Loucy (cell line): ENCODE measurements around the gene ARHGEF39.

Experiments
- H2AFZ ChIP-seq: fragments of 200-600 bp; sonication (generic); 2 replicates; pipeline ENCODE4 v1.6.0; 2016; ENCODE audit warnings: antibody characterized with exemption, mild to moderate bottlenecking, low read length, moderate library complexity
- H3F3A ChIP-seq: fragments of 200-600 bp; 2 replicates; pipeline ENCODE4 v1.6.0; 2016; ENCODE audit warnings: antibody characterized with exemption, low read depth, mild to moderate bottlenecking
- H3K27me3 ChIP-seq: fragments of 200-600 bp; sonication (generic); 2 replicates; pipeline ENCODE4 v1.6.1; 2014; ENCODE audit warnings: low read length, mild to moderate bottlenecking; ENCODE audit not compliant: insufficient read depth, poor library complexity, severe bottlenecking
- H3K36me3 ChIP-seq: fragments of 200-600 bp; sonication (generic); 2 replicates; pipeline ENCODE4 v1.6.1; 2016; ENCODE audit warnings: low read length; ENCODE audit not compliant: insufficient read depth
- H3K4me1 ChIP-seq: fragments of 200-600 bp; sonication (generic); 2 replicates; pipeline ENCODE4 v1.5.1; 2014; ENCODE audit warnings: low read length, mild to moderate bottlenecking; ENCODE audit not compliant: insufficient read depth, poor library complexity, severe bottlenecking
- H3K4me2 ChIP-seq: fragments of 200-600 bp; sonication (generic); 2 replicates; pipeline ENCODE4 v1.6.0; 2014; ENCODE audit warnings: antibody characterized with exemption, low read length, low read depth, mild to moderate bottlenecking; ENCODE audit not compliant: poor library complexity, severe bottlenecking
- H3K4me3 ChIP-seq: fragments of 200-600 bp; sonication (generic); 2 replicates; pipeline ENCODE4 v1.5.1; 2014; ENCODE audit warnings: low read length, mild to moderate bottlenecking, mixed read lengths; ENCODE audit not compliant: poor library complexity, severe bottlenecking
- H3K79me2 ChIP-seq: fragments of 200-600 bp; sonication (generic); 2 replicates; pipeline ENCODE4 v1.6.1; 2014; ENCODE audit warnings: low read length; ENCODE audit not compliant: insufficient read depth
- H3K9ac ChIP-seq: fragments of 200-600 bp; sonication (generic); 2 replicates; pipeline ENCODE4 v1.6.0; 2014; ENCODE audit warnings: mild to moderate bottlenecking, low read depth, low read length, moderate library complexity; ENCODE audit not compliant: poor library complexity, severe bottlenecking
- H3K9me2 ChIP-seq: fragments of 200-600 bp; sonication (generic); replicated peaks from 2 replicates; pipeline ENCODE4 v1.6.1; 2016; ENCODE audit warnings: low read depth, low read length, mixed read lengths
- H3K9me3 ChIP-seq: fragments of 200-600 bp; sonication (generic); 2 replicates; pipeline ENCODE4 v1.6.1; 2014; ENCODE audit warnings: mild to moderate bottlenecking, antibody characterized with exemption, low read length, low read depth; ENCODE audit not compliant: insufficient read depth
- H4K20me1 ChIP-seq: fragments of 200-600 bp; sonication (generic); 2 replicates; pipeline ENCODE4 v1.6.0; 2014; ENCODE audit warnings: antibody characterized with exemption, low read length, mild to moderate bottlenecking; ENCODE audit not compliant: insufficient read depth, poor library complexity, severe bottlenecking
- CTCF ChIP-seq: fragments of 200-600 bp; sonication (generic); conservative IDR thresholded peaks from 2 replicates; pipeline ENCODE4 v1.5.1; 2014; ENCODE audit warnings: mild to moderate bottlenecking, antibody characterized with exemption, low read length
- EZH2phosphoT487 ChIP-seq: fragments of 200-600 bp; IDR thresholded peaks from 2 replicates; pipeline ENCODE4 v1.6.1; 2018; ENCODE audit warnings: antibody characterized with exemption, mild to moderate bottlenecking, moderate library complexity, borderline replicate concordance

ARHGEF39 gene

GRCh38 chr9:35690294-35690613, 25.3 kb upstream of the ARHGEF39 start:
- peaks cover 8% of the 10 kb centered on the region for H3K4me1 ChIP-seq
- H3K9ac ChIP-seq = peak overlapping the region; percentile 91
- H3K27me3 ChIP-seq = no peaks in the 10 kb centered on the region
- no peaks in the 10 kb centered on the region for H3F3A ChIP-seq
- peak overlapping the region; percentile 98; the same call in 1 of the 2 replicates for H2AFZ ChIP-seq
- TF ChIP-seq CTCF (no peak), EZH2phosphoT487 (no peak)
- no peaks in the 10 kb centered on the region for H4K20me1 ChIP-seq
- no peaks in the 10 kb centered on the region for H3K9me3 ChIP-seq
- H3K36me3 ChIP-seq = no peaks in the 10 kb centered on the region
- peak overlapping the region; percentile 63 for H3K4me2 ChIP-seq
- H3K9me2 ChIP-seq = no peaks in the 10 kb centered on the region
- H3K4me3 ChIP-seq = peak overlapping the region; percentile 88
- H3K79me2 ChIP-seq = no peaks in the 10 kb centered on the region

GRCh38 chr9:35689542-35690293, 24.7 kb upstream of the ARHGEF39 start, which contains the start of gene TPM2:
TSS of gene TPM2 (minus strand) at chr9:35689925. CDS start at chr9:35689817, 108 bp downstream.
- Histone ChIP-seq H3K36me3 (no peaks in the 10 kb centered on the region), H3K9me2 (no peaks in the 10 kb centered on the region), H3K9ac (peak within 1 kb of the TSS; percentile 91), H3K27me3 (no peaks in the 10 kb centered on the region), H3K4me3 (peak within 1 kb of the TSS; percentile 88), H3F3A (no peaks in the 10 kb centered on the region), H4K20me1 (no peaks in the 10 kb centered on the region), H3K4me2 (peak within 1 kb of the TSS; percentile 63), H2AFZ (peak within 1 kb of the TSS; percentile 98), H3K4me1 (peaks cover 8% of the 10 kb centered on the region), H3K9me3 (no peaks in the 10 kb centered on the region), H3K79me2 (no peaks in the 10 kb centered on the region)
- TF ChIP-seq EZH2phosphoT487 (no peak), CTCF (no peak)

- Histone ChIP-seq H3F3A (no peaks in the 10 kb centered on the region), H3K27me3 (no peaks in the 10 kb centered on the region), H3K4me2 (peak overlapping the region; percentile 13), H3K9me2 (no peaks in the 10 kb centered on the region), H3K4me3 (no peak overlapping the region), H3K9me3 (no peaks in the 10 kb centered on the region), H3K79me2 (no peaks in the 10 kb centered on the region), H3K4me1 (peaks cover 8% of the 10 kb centered on the region), H3K9ac (no peak overlapping the region), H3K36me3 (no peaks in the 10 kb centered on the region), H4K20me1 (no peaks in the 10 kb centered on the region), H2AFZ (no peak overlapping the region)
- TF ChIP-seq CTCF (no peak), EZH2phosphoT487 (no peak)
These were observed 23.9 kb upstream of the ARHGEF39 start for GRCh38 chr9:35688558-35689541.
